Measurements from ENCODE around the gene HES1.
"Not testable (repeated sequence)": the region's sequence is repeated elsewhere in the genome, so short reads cannot be mapped to it uniquely, and the experiment has no call there.

HES1 gene

DNA sequence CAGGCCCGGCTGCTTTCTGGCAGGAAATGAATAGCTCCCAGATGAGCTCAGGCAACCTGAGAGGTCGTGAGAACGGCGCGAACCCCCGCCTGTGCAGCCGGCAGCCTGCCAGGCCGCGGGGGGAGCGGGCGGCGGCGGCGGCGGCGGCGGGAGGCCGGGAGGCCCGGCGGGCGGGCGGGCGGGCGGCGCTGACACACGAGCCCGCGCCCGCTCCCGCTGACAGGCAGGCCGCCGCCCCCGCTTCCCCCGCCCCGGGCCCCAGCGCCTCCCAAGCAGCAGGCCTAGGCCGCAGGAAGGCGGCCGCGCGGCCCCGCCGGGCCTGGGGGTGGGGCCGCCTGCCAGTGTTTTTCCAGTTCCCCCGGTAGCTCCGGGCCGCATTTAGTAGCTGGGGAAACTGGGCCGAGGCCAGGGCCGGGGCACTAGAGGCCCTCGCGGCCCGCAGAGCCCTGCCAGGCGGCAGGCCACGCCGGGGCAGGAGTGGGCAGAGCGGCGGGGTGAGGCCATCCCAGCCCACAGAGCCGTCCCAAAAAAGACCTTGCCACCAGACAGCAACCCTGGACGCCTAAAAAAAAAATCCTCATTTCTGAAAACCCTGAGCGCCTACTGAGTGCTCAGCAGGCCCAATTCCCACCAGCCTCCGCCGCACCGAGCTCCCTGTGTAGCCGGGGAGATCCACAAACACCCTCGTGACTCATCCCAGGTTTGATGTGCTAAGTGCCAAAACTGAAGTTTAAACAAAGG lies 5.6 kb downstream of the HES1 start:
- DNase-seq (ENCODE audit: low read depth) = peak; percentile 50

DNA sequence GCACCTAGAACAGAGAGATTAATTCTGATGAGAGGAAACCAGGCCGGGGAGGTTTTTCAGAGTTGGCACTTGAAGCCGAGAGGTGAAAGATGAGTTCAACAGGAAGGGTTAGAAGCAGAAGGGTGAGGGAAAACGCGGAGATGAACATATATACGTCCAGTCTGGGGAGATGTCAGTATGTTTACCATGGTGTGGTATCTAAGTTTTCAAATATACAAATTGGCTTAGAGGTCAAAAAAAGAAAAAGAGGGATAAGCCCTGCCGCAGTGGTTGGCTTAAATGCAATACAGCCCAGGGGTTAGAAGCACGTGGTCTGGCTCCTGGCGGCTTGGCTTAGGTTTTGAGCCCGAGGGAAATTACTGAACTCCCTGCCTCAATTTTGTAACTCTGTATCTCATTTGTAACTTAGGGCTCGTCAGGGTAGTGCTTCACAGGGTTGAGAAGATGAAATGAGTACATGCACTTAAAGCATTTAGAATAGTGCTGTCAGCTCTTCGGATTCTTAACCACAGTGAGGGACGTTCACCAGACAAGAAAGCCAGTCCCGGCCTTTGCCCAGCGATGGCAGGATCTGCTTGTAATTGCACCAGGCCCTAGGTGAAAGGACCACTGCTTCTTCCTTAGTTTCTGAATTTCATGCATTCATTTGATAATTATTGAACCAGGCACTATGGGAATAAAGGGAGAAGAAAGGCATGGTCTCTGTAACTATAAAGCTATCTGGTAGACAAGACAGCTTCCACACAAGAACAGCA lies 6.4 kb downstream of the HES1 start:
- DNase-seq (ENCODE audit: low read depth) = no peak

DNA sequence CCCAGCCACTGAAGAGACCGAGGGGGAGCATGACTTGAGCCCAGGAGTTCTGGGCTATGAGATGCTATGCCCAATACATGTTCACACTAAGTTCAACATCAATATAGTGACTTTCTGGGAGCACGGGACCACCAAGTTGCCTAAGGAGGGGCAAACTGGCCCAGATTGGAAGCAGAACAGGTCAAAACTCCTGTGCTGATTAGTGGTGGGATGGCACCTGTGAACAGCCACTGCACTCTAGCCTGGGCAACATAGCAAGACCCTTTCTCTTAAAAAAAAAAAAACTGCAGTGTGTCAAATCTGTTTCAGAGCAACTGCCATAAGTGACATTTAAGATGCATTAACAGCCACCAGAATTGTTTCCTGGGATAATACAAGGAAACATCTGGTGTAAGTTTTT lies 9.8 kb downstream of the HES1 start:
- DNase-seq (ENCODE audit: low read depth) = no peak

DNA sequence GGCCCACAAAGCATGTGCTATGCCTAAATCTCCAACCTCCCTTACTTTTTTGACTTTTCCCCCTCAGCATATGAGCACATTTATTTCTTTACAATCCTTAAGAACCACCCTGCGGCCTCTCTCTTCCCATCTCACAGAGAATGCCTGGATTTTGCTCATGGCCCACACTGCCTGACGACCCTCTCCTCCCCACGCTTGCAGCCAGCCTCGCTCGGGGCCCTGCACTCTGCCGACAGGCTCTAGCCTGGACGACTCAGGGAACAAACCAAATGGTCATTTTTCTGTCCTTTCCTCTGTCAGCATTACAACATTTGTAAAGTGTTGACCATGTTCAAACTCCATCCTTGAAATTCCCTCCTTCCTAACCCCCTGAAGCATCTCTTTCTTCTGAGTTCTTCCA lies 11.7 kb downstream of the HES1 start:
- DNase-seq (ENCODE audit: low read depth) = no peak

DNA sequence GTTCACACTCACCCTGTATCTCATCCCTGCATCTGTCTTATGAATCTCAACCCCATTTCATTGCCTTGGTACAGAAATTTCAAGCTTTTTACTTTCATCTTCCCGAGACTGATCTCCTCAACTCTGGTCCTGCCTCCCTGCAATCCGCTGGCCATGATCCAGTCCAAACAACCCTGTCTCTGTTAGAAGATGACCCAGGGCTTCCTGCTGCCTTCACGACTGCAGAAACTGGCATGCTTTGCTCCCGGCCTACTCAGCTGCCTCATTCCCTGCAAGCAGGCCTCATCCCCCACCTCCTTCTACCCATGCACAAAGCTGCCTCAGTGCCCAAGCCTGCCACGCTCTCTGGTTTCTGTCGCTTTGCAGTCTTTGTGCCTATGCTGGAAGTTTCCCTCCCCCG lies 12.4 kb downstream of the HES1 start:
- no peak for DNase-seq (ENCODE audit: low read depth)

DNA sequence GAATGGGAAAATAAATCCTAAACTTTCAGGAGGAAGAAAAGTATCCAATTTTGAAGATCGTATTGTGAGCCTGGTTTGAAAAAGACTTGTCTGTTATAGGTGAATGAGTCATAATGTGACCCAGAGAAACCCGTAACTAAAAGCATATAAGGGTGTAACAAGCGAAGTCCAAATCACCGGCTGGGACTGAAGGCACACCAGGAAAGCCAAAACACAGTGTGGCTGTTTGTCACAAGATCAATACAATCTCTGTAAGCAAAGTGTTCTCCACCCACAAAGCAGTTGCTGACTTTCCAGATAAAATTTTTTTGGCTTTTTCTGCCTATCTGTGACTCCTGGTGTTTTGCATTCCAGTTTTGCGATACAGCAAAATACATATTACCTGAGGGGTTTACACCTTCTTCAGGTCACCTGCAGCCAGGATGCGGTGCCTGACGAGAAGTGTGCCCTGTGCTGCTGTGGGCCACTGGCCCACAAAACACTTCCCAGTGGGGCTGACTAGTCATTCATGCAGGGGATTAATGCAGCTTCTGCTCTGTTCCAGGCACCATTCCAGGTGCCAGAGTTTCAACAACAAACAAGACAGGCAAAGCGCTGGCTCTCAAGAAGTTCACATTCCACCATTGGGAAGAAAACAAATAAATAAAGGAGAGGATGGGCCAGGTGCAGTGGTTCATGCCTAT lies 14.4 kb downstream of the HES1 start:
- DNase-seq (ENCODE audit: low read depth) = no peak

DNA sequence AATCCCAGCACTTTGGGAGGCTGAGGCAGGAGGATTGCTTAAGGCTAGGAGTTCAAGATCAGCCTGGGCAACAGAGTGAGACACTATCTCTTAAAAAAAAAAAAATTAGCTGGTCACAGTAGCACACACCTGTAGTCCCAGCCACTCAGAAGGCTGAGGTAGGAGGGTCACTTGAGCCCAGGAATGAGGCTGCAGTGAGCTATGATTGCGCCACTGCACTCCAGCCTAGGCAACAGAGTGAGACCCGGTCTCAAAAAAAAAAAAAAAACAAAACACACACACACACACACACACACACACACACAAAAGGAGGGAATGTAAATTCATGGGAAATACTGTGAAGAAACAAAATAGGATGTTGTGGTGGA lies 15.0 kb downstream of the HES1 start:
- not testable (repeated sequence) for DNase-seq (ENCODE audit: low read depth)

DNA sequence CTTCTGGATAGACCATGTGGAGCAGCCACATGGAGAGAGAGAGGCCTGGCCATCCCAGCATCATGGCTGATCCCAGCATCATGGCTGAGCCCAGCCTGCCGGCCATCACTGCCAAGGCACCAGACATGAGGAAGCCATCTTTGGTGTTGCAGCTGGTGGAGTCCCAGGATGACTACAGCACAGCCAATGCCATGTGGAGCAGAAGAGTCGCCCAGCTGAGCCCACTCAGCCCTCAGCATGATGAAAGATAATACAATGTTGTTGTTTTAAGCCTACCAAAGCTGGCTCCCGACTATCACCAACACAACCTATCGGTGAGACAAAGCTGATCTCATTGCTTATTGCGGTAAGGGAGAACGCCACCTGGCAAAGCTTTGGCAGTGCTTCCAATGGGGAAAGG lies 18.4 kb downstream of the HES1 start:
- no peak for DNase-seq (ENCODE audit: low read depth)

DNA sequence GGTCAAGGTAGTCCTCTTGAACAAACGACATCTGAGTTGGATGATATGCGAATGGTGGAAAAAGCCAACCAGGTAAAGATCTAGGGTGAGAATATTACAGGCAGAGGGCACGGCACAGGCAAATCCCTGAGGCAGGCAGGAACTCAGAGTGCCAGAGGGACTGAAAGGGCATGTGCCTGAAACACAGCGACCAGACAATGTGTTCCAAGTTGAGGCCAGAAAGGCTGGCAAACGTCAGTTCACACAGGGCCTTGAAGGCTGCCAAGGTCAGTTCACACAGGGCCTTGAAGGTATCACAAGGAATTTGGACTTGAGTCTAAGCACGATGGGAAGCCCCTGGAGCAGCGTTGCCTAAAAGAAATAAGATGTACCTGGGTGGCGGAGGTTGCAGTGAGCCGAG lies 20.1 kb downstream of the HES1 start:
- DNase-seq (ENCODE audit: low read depth) = no peak

DNA sequence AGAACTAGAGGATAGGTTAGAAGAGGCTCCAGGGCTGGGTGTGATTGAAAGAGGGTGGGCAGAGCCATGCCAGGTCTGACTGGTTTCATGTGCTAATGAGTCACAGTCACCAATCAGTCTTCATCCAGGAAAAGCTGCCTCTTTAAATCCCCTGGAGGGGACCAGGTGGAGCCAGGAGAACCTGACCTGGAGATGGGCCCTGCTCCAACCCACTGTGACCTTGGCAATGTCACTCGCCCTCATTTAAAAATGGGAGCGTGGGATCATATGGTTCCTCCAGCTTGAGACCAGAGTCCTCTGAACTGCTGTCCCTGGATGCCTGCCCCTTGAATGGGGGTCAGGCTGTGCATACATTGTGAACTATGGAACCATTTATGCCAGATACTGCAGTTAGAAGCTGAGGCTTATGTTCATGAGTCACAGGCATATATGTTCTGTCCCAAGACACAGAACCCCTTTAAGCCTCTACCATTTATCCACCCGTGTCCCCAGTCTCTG lies 23.0 kb downstream of the HES1 start:
- no peak for DNase-seq (ENCODE audit: low read depth)

DNA sequence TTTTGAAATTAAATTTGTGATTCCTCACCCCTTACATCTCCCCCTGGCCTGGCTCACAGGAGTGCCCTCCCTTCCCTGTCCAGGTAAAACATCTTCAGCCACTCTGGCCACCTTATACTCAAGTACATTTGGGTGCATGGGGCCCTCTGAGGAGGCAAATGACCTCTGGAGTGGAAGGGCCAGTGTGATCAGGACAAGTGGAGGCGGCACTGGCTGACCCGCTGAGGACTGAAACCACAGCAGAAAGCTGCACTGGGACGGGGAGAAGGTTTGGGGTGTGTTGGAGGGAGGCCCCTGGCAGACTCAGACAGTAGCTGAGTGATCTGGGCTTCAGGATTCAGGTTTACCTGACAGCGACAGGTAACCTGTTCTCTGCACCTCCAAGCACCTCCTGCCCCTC lies 24.2 kb downstream of the HES1 start:
- no peak for DNase-seq (ENCODE audit: low read depth)

DNA sequence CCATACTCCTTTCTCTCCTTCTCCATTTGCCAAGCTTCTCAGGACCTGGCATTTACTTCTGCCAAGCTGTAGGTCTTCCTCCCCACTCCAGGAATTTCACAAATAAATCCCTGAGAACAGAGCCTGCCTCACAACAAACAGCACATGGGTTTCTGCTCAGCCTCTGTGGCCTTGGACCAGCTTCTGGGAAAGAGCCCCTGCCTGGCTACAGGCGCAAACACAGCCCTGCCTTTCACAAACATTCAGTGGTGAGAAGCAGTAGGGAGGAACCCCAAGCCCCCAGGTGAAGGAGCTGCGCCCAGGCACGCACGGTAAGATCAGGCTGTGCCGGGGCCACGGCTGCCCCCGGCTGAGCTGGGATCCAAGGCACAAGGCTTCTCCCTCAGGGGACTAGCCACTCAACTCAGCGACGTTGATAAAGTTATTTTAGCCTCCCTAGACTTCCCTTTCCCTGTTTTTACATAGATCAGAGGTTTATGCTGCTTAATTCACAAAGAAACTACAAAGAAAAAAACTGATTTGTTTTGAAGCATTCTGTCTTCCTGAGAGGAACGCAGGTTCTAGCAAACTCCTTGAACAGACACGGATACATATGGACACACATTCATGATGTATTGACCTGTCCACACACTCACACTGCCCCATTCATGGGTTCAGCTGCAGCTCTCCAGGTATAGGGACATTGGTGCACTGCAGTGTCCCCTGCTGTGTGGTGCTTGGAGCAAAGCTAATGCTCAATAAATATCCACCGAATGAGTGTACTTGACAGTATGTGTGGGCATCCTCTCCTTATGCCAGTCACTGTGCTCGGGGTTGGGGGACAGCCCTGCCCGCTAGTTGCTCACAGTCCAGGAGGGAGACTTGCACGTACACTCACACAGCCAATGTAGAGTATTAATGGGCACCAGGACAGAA lies 25.4 kb downstream of the HES1 start:
- no peak for DNase-seq (ENCODE audit: low read depth)

DNA sequence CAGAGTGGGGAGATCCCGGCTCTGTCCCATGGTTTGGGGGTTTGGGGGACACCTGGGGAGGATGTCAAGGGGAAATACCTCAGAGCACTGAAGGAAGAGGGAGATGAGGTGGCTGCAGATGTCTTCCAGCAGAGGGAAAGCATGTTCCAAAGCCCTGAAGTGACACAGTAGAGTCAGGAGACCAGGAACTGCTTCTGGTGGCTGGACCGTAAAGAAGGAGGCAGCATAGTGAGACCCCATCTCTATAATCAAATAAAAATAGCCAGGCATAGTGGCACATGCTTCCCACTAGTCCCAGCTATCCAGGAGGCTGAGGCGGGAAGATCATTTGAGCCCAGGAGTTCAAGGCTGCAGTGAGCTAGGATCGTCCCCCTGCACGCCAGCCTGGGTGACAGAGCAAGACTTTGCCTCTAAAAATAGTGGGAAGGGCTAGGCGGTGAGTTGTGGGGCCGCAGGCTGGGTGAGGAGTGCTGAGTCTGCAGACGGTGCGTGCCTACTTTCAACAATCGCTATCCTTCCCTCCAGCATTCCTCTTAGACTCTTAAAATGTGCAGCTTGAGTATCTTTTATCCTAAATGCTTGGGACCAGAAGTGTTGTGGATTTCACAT lies 26.2 kb downstream of the HES1 start:
- DNase-seq (ENCODE audit: low read depth) = no peak

DNA sequence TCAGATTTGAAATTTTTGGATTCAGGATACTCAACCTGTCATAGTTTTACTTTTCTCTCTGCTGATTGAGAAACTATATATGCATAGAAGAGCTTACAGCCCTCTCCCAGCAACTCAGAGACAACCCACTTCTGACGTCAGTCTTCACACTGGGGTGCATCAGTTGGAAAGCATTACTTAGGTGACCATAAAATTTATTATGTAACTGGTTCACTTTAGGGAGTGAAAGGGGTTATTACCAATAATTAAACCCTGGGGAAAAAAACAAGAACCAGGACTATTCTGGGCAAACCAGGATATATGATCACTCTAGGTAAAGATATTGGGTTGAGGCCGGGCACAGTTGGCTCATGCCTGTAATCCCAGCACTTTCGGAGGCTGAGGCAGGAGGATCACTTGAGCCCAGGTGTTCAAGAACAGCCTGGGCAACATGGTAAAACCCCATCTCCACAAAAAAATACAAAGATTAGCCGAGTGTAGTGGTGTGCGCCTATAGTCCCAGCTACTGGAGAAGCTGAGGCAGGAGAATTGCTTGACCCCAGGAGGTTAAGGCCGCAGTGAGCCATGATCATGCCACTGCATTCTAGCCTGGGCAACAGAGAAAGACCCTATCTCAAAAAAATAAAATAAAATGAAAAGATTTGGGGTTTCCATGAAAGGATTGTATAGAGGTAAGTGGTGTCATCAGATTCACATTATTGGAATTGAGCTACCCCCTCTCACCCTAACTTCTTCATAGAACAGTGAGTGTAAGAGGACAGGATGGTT lies 27.1 kb downstream of the HES1 start:
- DNase-seq (ENCODE audit: low read depth) = no peak

DNA sequence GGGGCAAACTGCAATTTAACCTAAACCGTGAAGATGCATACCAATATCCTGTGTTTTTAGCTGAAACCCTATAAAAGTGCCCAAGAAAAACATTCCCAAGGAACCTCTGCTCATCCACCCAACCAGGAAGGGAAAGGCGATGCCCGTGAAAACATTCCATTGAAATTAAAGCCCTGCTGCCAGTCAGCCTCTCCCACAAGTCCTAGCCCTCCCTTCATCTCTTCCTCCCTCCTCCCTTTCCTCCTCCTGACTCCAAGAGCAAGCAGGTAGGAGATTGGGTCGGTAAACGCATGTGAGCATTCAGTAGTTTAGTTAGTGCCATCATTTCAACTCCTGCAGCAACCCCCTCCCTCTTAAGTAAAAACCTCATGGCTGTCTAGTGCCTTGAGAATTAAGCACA lies 27.7 kb downstream of the HES1 start:
- DNase-seq (ENCODE audit: low read depth) = no peak

DNA sequence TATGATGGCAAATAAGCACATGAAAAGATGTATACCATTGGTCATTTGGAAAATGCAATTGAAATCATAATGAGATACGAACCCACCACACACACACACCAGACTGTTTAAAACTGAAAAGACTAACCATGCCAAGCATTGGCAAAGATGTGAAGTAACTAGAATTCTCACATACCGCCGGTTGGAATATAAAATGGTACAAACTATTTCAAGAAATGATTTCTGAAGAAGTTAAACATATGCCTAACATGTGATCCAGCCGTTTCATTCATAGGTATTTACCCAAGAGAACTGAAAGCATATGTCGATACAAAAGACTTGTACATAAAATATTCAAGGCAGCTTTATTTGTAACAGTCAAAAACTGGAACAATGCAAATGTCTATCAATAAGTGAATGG lies 28.9 kb downstream of the HES1 start:
- DNase-seq (ENCODE audit: low read depth) = no peak

DNA sequence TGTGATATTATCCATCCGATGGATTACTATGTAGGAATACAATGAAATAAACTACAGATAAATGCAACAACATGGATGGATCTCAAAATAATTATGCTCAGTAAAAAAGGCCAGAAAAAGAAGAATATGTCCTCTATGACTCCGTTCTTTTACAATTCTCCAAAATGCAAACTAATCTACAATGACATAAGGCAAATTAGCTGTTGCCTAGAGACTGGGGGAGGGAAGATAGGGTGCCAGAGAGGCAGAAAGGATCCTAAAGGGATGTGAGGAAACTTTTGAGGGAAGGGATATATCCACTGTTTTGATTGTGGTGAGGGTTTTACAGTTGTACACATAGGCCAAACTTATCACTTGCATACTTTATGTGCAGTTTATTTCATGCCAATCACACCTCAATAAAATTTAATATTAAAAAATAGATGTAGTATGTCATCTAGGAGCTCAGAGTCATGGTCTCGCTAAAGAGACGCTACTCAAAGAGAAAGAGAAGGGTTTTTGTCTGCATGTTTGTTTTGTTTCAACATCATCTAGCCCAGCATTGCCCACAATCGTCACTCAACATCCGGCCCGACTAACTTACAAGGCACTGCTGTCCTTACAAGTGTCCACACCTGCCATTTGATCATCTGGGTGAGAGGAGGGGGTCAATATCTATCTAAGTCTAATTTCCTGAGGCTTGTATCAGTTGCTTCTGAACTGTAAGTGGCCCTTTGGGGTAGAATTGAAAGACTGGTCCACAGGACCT lies 29.5 kb downstream of the HES1 start:
- DNase-seq (ENCODE audit: low read depth) = no peak

DNA sequence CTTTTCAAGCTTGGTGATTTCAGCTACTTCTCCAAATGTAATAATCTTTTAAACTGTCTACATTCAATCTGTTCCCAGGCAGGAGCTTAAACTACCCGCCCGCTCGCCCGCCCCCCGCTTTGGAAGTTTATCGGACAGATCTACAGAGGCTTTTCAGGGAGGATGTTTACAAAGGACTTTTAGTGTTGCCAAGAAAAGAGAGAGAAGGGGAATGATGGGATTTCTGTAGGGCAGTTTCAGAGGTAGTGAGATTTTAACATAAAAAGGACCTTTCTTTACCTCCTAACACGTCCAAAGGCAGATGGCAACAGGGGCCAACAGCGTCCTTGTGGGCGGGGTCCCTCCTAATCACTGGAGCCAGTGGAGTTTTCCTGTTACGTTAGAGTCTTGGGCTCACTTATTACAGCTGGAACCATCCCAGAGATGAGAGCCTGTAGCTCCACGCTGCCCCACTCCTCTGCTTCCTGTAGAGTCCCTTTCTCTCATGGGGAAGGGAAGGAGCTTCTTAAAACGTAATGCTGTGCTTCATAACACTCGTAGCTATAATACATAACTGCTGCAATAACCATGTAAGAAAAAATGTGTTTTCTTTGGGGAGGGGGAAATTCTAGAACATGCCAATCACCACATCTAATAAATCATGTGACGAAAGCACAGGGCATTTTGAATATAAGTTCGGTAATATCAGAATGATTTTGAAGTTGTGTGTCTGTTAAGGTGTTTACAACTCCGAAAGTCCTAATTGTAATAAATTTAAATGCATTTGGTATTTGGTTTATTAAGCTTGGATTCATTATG lies 30.9 kb downstream of the HES1 start:
- no peak for DNase-seq (ENCODE audit: low read depth)

All from activated T-helper 9 cell treated with anti-CD3 and anti-CD28 coated beads, Interleukin-2, amount 50 U/mL, for 16 hours (primary cell).